ENCODE measurements around the gene CTNNA3. TPM values are rescaled to one million over a fixed set of nuclear protein-coding genes. Genes with fewer than 3 reads are reported as not detected.

Gene CTNNA3
- total and polyA plus RNA-seq, 2 donors (not counting 3 experiments of a cell fraction or from before 2014, with no cell fraction given): not detected

GRCh38 chr10:67520924-67521520, 175.0 kb downstream of the CTNNA3 start:
- H3K36me3 ChIP-seq (ENCODE audit: control insufficient read depth in 2 of 2, extremely low read depth in 1 of 2, insufficient read depth in 2 of 2, low read length in 2 of 2): no peaks in the 10 kb centered on the region
- dilution Hi-C loops (cut with MboI; ENCODE audit: extremely low pct_ligation_motif_present, low sequenced_read_pairs): no loop called here
- no peaks in the 10 kb centered on the region for H4K20me1 ChIP-seq (replicated peaks; ENCODE audit: control insufficient read depth, extremely low read depth, insufficient read depth, low read length)
- no peak overlapping the region for H2AFZ ChIP-seq (ENCODE audit: low read depth, low read length)
- POLR2A ChIA-PET: no interaction called here
- H3K9me1 ChIP-seq (replicated peaks; ENCODE audit: control insufficient read depth, extremely low read depth, insufficient read depth, low read length): no peaks in the 10 kb centered on the region
- no TSS peak for BruUV-seq (replicated peaks)
- CTCF ChIA-PET: interaction anchor here (0.6 to 2.6 kb wide), 21 partner anchors 11 to 1340 kb away, joined by 3 to 29 read pairs (median 5); no protein-coding TSS in a partner anchor
- H3K27ac ChIP-seq (ENCODE audit: insufficient read depth, low read depth, low read length): no peak overlapping the region
- DNase-seq (ENCODE audit: low read depth, low spot score) (peak; percentile 54), FAIRE-seq (peak; percentile 95)
- H3K4me1 ChIP-seq (ENCODE audit: control insufficient read depth, extremely low read depth, insufficient read depth, low read length): no peaks in the 10 kb centered on the region
- no peak overlapping the region for H3K4me2 ChIP-seq (ENCODE audit: insufficient read depth, low read length)
- intact Hi-C loops (cut with micrococcal nuclease): loop anchor here (2.0 kb wide), 4 partner anchors 214 to 1340 kb away; no protein-coding TSS in a partner anchor
- no peaks in the 10 kb centered on the region for H3K9me3 ChIP-seq (replicated peaks; ENCODE audit: control insufficient read depth, insufficient read depth, low read length)
- H3K4me3 ChIP-seq (replicated peaks in 1 of 3; ENCODE audit: insufficient read depth in 1 of 3, low read depth in 1 of 3, low read length in 3 of 3): no peak overlapping the region
- TF ChIP-seq CTCF (IDR thresholded peaks at IDR 0.05; ENCODE audit: extremely low read depth in 1 of 2, insufficient read depth in 1 of 2, low read depth in 1 of 2, low read length in 2 of 2) (peak; percentile 63 to 65), FOS (IDR thresholded peaks at IDR 0.05; ENCODE audit: borderline replicate concordance, insufficient read depth, low read length) (no peak)
- no peak overlapping the region for H3K9ac ChIP-seq (replicated peaks; ENCODE audit: extremely low read depth, insufficient read depth, low read length)
- H3K27me3 ChIP-seq (ENCODE audit: control insufficient read depth in 2 of 2, insufficient read depth in 2 of 2, low read length in 2 of 2): no peaks in the 10 kb centered on the region
- no peaks in the 10 kb centered on the region for H3K79me2 ChIP-seq (ENCODE audit: control insufficient read depth, insufficient read depth, low read length)

DNA sequence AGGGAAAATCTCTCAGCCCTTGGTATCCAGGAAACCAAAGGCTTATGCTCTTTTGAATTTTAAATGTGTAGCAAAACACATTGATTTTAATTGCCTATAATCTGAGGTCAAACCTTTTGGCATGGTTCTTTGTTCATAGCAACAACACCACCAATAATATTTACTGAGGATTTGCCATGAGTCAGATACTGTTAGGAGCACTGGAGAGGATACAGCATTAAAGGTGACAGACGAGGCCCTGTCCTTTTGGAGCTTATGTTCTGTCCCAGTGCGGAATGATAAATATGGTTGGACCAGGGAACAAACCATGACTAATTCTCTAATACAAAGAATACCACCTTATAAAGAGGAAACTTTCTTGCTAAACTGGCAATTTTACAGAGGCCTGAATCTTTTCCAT, 176.6 kb downstream of the CTNNA3 start:
- TF ChIP-seq POLR2AphosphoS5 (IDR thresholded peaks at IDR 0.05; ENCODE audit: insufficient read depth, low read depth, low read length) (no peak), GATA2 (IDR thresholded peaks at IDR 0.05; ENCODE audit: insufficient read depth, insufficient read length, low read depth, low read length) (no peak)
- Histone ChIP-seq H3K4me1 (ENCODE audit: control insufficient read depth, extremely low read depth, insufficient read depth, low read length) (no peaks in the 10 kb centered on the region), H3K9ac (replicated peaks; ENCODE audit: extremely low read depth, insufficient read depth, low read length) (no peak overlapping the region), H3K27ac (ENCODE audit: insufficient read depth, low read depth, low read length) (no peak overlapping the region), H3K9me3 (replicated peaks; ENCODE audit: control insufficient read depth, insufficient read depth, low read length) (no peaks in the 10 kb centered on the region), H3K36me3 (ENCODE audit: control insufficient read depth in 2 of 2, extremely low read depth in 1 of 2, insufficient read depth in 2 of 2, low read length in 2 of 2) (no peaks in the 10 kb centered on the region), H3K79me2 (ENCODE audit: control insufficient read depth, insufficient read depth, low read length) (no peaks in the 10 kb centered on the region), H4K20me1 (replicated peaks; ENCODE audit: control insufficient read depth, extremely low read depth, insufficient read depth, low read length) (no peaks in the 10 kb centered on the region), H3K9me1 (replicated peaks; ENCODE audit: control insufficient read depth, extremely low read depth, insufficient read depth, low read length) (no peaks in the 10 kb centered on the region), H3K4me3 (replicated peaks in 1 of 3; ENCODE audit: insufficient read depth in 1 of 3, low read depth in 1 of 3, low read length in 3 of 3) (no peak overlapping the region), H3K27me3 (ENCODE audit: control insufficient read depth in 2 of 2, insufficient read depth in 2 of 2, low read length in 2 of 2) (no peaks in the 10 kb centered on the region), H2AFZ (ENCODE audit: low read depth, low read length) (no peak overlapping the region), H3K4me2 (ENCODE audit: insufficient read depth, low read length) (no peak overlapping the region)
- intact Hi-C loops (cut with micrococcal nuclease) (no loop called here), dilution Hi-C loops (cut with MboI; ENCODE audit: extremely low pct_ligation_motif_present, low sequenced_read_pairs) (no loop called here)
- DNase-seq (ENCODE audit: low read depth, low spot score) (no peak), FAIRE-seq (no peak)
- BruUV-seq (replicated peaks): no TSS peak
- CTCF ChIA-PET: interaction anchor here (0.9 to 2.6 kb wide), 2 partner anchors 12 to 588 kb away, joined by 6 to 12 read pairs; no protein-coding TSS in a partner anchor
- POLR2A ChIA-PET: no interaction called here
